RWPE2 (cell line): ENCODE data around the gene NAXE.

Experiments used
- ATAC-seq: fragments of 200-7000 bp; cut with Tn5 transposase; 3 replicates; pipeline ENCODE4 v1.9.1; 2021; ENCODE audit warnings: low read depth
- DNase-seq: peaks from one replicate; pipeline ENCODE4 v3.0.0-alpha.2; 2020; ENCODE audit warnings: low spot score
- H3K27ac ChIP-seq: fragments of 450-650 bp; 2 replicates; pipeline ENCODE4 v1.5.1; 2017; ENCODE audit warnings: mild to moderate bottlenecking; ENCODE audit not compliant: poor library complexity, severe bottlenecking
- H3K27me3 ChIP-seq: fragments of 250-450 bp; sonication (Bioruptor Pico); 2 replicates; pipeline ENCODE4 v1.5.1; 2021; ENCODE audit warnings: mild to moderate bottlenecking, moderate library complexity; ENCODE audit not compliant: insufficient read depth, poor library complexity, severe bottlenecking
- H3K36me3 ChIP-seq: fragments of 250-450 bp; sonication (Bioruptor Pico); 2 replicates; pipeline ENCODE4 v1.5.1; 2020; ENCODE audit warnings: low read depth, mild to moderate bottlenecking, moderate library complexity
- H3K4me1 ChIP-seq: fragments of 250-450 bp; sonication (Bioruptor Pico); 2 replicates; pipeline ENCODE4 v1.5.1; 2021; ENCODE audit warnings: mild to moderate bottlenecking, moderate library complexity; ENCODE audit not compliant: insufficient read depth, poor library complexity, severe bottlenecking
- H3K4me3 ChIP-seq: fragments of 250-450 bp; sonication (Bioruptor Pico); 2 replicates; pipeline ENCODE4 v1.5.1; 2021; ENCODE audit warnings: mild to moderate bottlenecking, moderate library complexity; ENCODE audit not compliant: severe bottlenecking
- H3K9me3 ChIP-seq: fragments of 250-450 bp; sonication (Bioruptor Pico); 2 replicates; pipeline ENCODE4 v1.5.1; 2021; ENCODE audit warnings: mild to moderate bottlenecking, moderate library complexity; ENCODE audit not compliant: severe bottlenecking
- CTCF ChIP-seq: fragments of 450-650 bp; IDR thresholded peaks from one replicate; pipeline ENCODE4 v1.5.1; 2017; ENCODE audit warnings: mild to moderate bottlenecking, moderate library complexity; ENCODE audit not compliant: poor library complexity, severe bottlenecking

Gene NAXE

GRCh38 chr1:156555715-156556114 is 35.9 kb upstream of the NAXE start:
- Histone ChIP-seq H3K4me1 (peaks cover 6% of the 10 kb centered on the region), H3K27ac (no peak overlapping the region), H3K27me3 (no peaks in the 10 kb centered on the region), H3K9me3 (no peaks in the 10 kb centered on the region), H3K36me3 (peaks cover 52% of the 10 kb centered on the region), H3K4me3 (no peak overlapping the region)
- TF ChIP-seq CTCF, result no peak
- DNase-seq (no peak), ATAC-seq (no peak)

GRCh38 chr1:156556354-156556753 is 35.2 kb upstream of the NAXE start:
- peaks cover 6% of the 10 kb centered on the region for H3K4me1 ChIP-seq
- no peak overlapping the region for H3K4me3 ChIP-seq
- ATAC-seq (no peak), DNase-seq (no peak)
- no peak overlapping the region for H3K27ac ChIP-seq
- no peak for TF ChIP-seq CTCF
- H3K9me3 ChIP-seq, result no peaks in the 10 kb centered on the region
- H3K27me3 ChIP-seq, result no peaks in the 10 kb centered on the region
- H3K36me3 ChIP-seq, result peaks cover 49% of the 10 kb centered on the region

- H3K9me3 ChIP-seq, result no peaks in the 10 kb centered on the region
- ATAC-seq (no peak), DNase-seq (no peak)
- H3K4me1 ChIP-seq, result no peaks in the 10 kb centered on the region
- H3K27ac ChIP-seq, result no peak overlapping the region
- peaks cover 62% of the 10 kb centered on the region for H3K36me3 ChIP-seq
- no peaks in the 10 kb centered on the region for H3K27me3 ChIP-seq
- H3K4me3 ChIP-seq, result no peak overlapping the region
- TF ChIP-seq CTCF, result no peak
Observed at GRCh38 chr1:156559086-156559796, 32.3 kb upstream of the NAXE start.

- peaks cover 61% of the 10 kb centered on the region for H3K36me3 ChIP-seq
- ATAC-seq, result no peak
Observed at GRCh38 chr1:156559797-156560385, 31.7 kb upstream of the NAXE start.

More at GRCh38 chr1:156559797-156560385, 31.7 kb upstream of the NAXE start:
- no peak for DNase-seq
- Histone ChIP-seq H3K9me3 (no peaks in the 10 kb centered on the region), H3K4me3 (no peak overlapping the region), H3K27me3 (no peaks in the 10 kb centered on the region), H3K4me1 (no peaks in the 10 kb centered on the region), H3K27ac (no peak overlapping the region)
- TF ChIP-seq CTCF, result no peak
